Loucy (cell line): ENCODE data around the gene CDH26.

ENCODE experiments used
- EZH2phosphoT487 ChIP-seq: fragments of 200-600 bp; IDR thresholded peaks from 2 replicates; pipeline ENCODE4 v1.6.1; 2018; ENCODE audit warnings: antibody characterized with exemption, mild to moderate bottlenecking, moderate library complexity, borderline replicate concordance
- TF ChIP-seq, protein P1 (sequence below): fragments of 200-600 bp; sonication (generic); conservative IDR thresholded peaks from 2 replicates; pipeline ENCODE4 v1.5.1; 2014; ENCODE audit warnings: mild to moderate bottlenecking, antibody characterized with exemption, low read length

DNA sequence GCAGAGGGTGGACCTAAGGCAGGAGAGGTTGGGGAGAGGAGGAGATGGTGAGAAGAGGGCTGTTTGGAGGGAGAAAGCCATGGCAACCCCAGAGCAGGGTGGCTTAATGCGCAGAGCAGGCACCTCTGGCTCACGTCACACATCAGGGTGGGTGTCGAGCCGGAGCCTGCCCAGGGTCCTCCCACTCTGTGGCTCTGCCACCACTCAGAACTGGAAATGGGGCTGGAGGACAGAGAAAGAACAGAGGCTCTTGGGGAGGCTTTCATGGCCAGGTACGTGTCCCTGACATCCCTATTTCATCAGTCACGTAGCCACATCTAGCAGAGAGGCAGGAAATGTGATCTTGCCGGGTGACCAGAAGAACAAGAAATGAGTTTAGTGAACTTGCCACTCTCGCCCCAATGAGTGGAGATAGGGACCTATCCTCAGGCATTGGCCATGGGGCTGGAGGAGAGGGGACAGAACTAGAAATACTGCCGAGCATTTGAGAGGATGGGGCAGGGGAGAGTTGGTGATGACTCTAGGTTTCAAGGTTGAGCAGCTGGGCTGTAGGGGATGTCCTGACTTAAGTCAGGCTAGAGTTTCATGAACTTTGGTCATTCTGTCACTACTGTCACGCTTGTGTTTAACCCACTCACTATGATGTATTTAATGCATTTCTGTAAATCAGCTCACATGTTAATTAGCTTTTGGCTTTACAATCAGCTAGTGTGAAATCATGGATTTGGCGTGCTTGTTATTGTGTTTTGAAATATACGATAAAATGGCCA lies 52.7 kb downstream of the CDH26 start:
- TF ChIP-seq, protein P1, sequence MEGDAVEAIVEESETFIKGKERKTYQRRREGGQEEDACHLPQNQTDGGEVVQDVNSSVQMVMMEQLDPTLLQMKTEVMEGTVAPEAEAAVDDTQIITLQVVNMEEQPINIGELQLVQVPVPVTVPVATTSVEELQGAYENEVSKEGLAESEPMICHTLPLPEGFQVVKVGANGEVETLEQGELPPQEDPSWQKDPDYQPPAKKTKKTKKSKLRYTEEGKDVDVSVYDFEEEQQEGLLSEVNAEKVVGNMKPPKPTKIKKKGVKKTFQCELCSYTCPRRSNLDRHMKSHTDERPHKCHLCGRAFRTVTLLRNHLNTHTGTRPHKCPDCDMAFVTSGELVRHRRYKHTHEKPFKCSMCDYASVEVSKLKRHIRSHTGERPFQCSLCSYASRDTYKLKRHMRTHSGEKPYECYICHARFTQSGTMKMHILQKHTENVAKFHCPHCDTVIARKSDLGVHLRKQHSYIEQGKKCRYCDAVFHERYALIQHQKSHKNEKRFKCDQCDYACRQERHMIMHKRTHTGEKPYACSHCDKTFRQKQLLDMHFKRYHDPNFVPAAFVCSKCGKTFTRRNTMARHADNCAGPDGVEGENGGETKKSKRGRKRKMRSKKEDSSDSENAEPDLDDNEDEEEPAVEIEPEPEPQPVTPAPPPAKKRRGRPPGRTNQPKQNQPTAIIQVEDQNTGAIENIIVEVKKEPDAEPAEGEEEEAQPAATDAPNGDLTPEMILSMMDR: no peak
- TF ChIP-seq EZH2phosphoT487: no peak
